Left renal cortex interstitium (tissue), 4 donors: ENCODE results near the gene SLC16A1. TPM values are rescaled to one million over a fixed set of nuclear protein-coding genes. Genes with fewer than 3 reads are reported as not detected.
"Not testable (repeated sequence)": the region's sequence is repeated elsewhere in the genome, so short reads cannot be mapped to it uniquely, and the experiment has no call there.

Experiments used
- DNase-seq, 4 donors: peaks; one replicate each; pipeline ENCODE4 v3.0.0-alpha.2; 2013; ENCODE audit warnings: low read depth in 4 of 4, low spot score in 2 of 4, missing footprints in 1 of 4
- polyA plus RNA-seq, 4 donors: library from polyadenylated mRNA; unstranded; fragments of 120-200 nt; gene quantifications; one replicate each; pipeline ENCODE4 v1.2.1, GENCODE V29; 2013; ENCODE audit not compliant: insufficient read length in 4 of 4

The SLC16A1 gene
- polyA plus RNA-seq, 4 donors = 53.5 to 65.0 (median 54.1) TPM

- DNase-seq = no peak
These were observed 28.5 kb downstream of the SLC16A1 start for GRCh38 chr1:112927462-112927990.

GRCh38 chr1:112926858-112927257 lies 29.1 kb downstream of the SLC16A1 start:
- DNase-seq = no peak

GRCh38 chr1:112925015-112925414 lies 31.0 kb downstream of the SLC16A1 start:
- no peak for DNase-seq

DNA sequence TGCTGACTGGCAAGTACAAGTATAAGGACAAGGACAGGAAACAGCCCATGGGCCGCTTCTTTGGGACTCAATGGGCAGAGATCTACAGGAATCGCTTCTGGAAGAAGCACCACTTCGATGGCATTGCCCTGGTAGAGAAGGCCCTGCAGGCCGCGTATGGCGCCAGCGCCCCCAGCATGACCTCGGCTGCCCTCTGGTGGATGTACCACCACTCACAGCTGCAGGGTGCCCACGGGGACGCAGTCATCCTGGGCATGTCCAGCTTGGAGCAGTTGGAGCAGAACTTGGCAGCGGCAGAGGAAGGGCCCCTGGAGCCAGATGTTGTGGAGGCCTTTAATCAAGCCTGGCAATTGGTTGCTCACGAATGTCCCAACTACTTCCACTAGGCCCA lies 32.0 kb downstream of the SLC16A1 start:
- DNase-seq = no peak

- no peak for DNase-seq
These were observed 32.6 kb downstream of the SLC16A1 start for GRCh38 chr1:112923234-112923958.

- DNase-seq = no peak
These were observed 44.3 kb downstream of the SLC16A1 start for GRCh38 chr1:112911506-112912220.

DNA sequence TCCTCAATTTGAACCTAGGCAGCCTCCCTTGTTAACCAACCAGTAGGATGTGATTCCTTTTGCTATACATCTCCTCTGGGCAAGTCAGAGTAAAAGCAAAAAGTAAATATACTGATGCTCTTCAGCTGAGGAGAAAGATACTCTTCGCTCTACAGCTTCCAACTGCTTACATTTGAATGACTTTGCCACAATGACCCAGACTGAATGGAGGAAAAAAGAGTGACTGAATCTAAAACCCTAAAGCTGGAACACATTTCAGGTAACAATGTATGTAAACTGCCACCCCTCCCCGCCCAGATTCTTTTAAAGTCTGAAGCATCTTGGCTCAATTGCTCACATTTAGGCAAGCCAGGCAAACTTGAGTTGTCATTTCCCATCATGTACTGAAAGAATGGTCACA lies 46.1 kb downstream of the SLC16A1 start:
- no peak for DNase-seq

DNA sequence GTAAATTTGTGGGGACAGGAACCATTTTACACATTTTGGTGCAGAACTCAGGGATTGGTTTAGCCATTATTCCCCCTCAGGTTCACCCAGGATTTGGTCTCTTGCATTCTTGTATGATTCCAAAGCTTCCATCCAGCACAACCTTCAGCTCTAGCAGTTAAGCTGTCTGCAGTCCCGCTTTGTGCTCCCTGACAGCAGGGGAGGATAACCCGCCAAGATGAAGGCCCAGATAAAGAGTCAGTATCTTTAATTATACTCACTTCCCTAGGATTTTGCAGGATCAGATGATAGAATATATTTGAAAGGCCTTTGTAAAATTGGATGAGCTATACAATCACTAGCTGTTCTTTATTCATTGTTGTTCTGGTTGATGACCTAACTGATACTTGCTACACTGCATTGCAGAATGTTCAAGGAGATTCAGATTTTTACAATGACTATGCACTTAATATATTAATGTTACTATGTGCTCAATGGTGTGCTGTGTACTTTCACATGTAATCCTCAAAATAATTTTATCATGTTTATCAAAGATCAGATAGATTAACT lies 49.8 kb downstream of the SLC16A1 start:
- no peak for DNase-seq

DNA sequence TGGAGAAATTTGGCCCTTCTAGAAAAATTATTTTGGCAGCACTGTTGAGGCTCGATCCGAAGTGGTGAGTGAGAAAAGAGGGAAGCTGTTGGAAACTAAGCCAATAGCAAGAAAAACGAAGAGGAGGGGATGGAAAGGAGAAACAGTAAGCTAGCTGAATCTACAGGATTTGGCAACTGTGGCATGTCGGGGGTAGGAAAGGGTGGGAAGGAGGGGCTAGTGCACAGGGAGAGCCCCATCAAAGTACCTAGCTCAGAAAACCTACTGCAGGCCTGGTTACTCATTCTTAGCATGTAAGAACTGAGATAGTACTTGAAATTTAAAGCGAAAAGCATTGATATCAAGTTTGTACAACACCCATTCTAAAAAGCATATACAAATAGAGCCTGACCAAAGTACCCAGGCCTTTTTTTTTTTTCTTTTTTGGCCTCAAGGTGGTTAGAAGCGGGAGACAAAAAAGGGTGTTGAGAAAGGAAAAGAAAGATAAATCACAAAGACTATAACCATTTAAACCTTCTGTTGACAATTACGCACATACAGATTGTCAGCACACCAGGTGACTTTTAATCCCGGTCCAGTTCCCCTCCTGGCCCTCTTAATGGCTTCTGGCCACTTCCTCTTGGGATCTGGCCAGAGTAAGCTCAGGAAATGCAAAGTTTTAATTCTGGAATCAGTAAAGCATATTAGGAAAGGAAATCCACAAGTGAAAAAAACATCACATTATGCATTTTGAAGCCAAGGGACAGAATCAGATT lies 50.4 kb downstream of the SLC16A1 start:
- DNase-seq = no peak

DNA sequence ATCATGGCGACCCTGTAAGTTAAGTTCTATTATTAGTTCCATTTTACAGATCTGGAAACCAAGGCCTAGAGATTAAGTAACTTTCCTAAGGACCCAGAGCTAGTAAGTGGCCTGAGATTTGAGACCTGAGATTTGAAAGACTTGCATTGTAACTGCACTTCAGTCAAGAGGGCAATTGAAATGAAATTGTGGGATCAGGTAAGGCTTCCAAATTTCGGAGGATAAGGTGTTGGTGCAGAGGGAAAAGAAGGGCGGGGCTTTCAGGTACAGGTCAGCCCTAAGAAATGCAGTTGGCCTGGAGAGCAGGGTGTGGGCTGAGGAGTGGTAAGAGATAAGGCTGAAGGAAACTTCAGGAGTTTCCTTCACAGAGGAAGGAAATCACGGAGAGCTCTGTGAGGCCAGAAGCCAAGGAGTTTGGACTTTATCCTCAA lies 51.1 kb downstream of the SLC16A1 start:
- DNase-seq = no peak

- no peak for DNase-seq
These were observed 51.7 kb downstream of the SLC16A1 start for GRCh38 chr1:112904071-112904830.

GRCh38 chr1:112902221-112902620 lies 53.8 kb downstream of the SLC16A1 start:
- DNase-seq = no peak

GRCh38 chr1:112901387-112901786 lies 54.6 kb downstream of the SLC16A1 start:
- no peak for DNase-seq

DNA sequence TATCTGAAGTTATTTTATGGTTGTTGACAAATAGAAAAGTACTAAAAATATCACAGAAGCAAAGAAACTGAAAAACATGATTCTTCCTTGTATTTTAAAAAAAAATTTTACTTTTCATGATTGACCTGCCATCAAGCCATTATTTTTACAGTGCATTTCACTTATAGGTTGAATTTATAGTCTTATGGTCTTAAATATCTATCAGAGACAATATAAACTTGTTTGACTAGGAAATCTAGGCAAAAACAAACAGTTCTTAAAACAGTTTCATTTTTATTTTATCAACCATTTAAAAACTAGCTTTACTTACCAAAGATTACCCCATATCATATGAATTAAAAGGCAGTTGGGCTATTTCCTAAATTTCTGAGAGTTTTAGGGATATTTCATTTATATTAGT lies 59.2 kb downstream of the SLC16A1 start:
- DNase-seq = no peak

- no peak for DNase-seq
These were observed 61.4 kb downstream of the SLC16A1 start for GRCh38 chr1:112894561-112895011.

DNA sequence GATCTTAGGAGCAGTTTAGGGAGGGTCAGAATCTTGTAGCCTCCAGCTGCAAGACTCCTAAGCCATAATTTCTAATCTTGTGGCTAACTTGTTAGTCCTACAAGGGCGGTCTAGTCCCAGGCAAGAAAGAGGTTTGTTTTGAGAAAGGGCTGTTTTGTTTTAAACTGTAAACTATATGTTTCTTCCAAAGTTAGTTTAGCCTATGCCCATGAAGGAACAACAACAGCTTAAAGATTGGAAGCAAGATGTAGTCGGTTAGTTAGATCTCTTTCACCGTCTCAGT lies 62.0 kb downstream of the SLC16A1 start:
- no peak for DNase-seq

GRCh38 chr1:112893288-112894009 lies 62.5 kb downstream of the SLC16A1 start:
- DNase-seq = no peak

GRCh38 chr1:112889906-112890305 lies 66.1 kb downstream of the SLC16A1 start:
- DNase-seq = not testable (repeated sequence)

- no peak for DNase-seq
These were observed 66.8 kb downstream of the SLC16A1 start for GRCh38 chr1:112889052-112889768.
